GM23338 (cell line): ENCODE data around the gene EIF2D. TPM values are rescaled to one million over a fixed set of nuclear protein-coding genes. Genes with fewer than 3 reads are reported as not detected.
A peak's percentile ranks its signal among the peaks of the same experiment; 100 is the strongest.

Experiments
- ATAC-seq: fragments of 200-7000 bp; cut with Tn5 transposase; 3 replicates; pipeline ENCODE4 v1.9.1; 2020
- DNase-seq: peaks from one replicate; pipeline ENCODE4 v3.0.0-alpha.2; 2015; ENCODE audit warnings: low spot score
- H2AFZ ChIP-seq: fragments of 200-600 bp; sonication (generic); 2 replicates; pipeline ENCODE4 v1.8.0; 2016; ENCODE audit warnings: antibody characterized with exemption, mild to moderate bottlenecking, moderate library complexity
- H3F3A ChIP-seq: fragments of 200-600 bp; sonication (generic); replicated peaks from 2 replicates; pipeline ENCODE4 v1.8.0; 2017; ENCODE audit warnings: antibody characterized with exemption, mixed run types, low read depth
- H3K27ac ChIP-seq: fragments of 200-600 bp; sonication (generic); 2 replicates; pipeline ENCODE4 v1.6.1; 2016; ENCODE audit warnings: low read depth
- H3K27me3 ChIP-seq: fragments of 200-600 bp; sonication (generic); 2 replicates; pipeline ENCODE4 v1.8.0; 2016; ENCODE audit warnings: mild to moderate bottlenecking, mixed run types, moderate library complexity; ENCODE audit not compliant: insufficient read depth
- H3K36me3 ChIP-seq: fragments of 200-600 bp; sonication (generic); 2 replicates; pipeline ENCODE4 v1.8.0; 2016; ENCODE audit warnings: mild to moderate bottlenecking; ENCODE audit not compliant: insufficient read depth
- H3K4me1 ChIP-seq: fragments of 200-600 bp; sonication (generic); 2 replicates; pipeline ENCODE4 v1.8.0; 2016; ENCODE audit warnings: mild to moderate bottlenecking, moderate library complexity; ENCODE audit not compliant: insufficient read depth
- H3K4me2 ChIP-seq: fragments of 200-600 bp; sonication (generic); 2 replicates; pipeline ENCODE4 v1.7.1; 2017; ENCODE audit warnings: mixed run types
- H3K4me3 ChIP-seq: fragments of 200-600 bp; sonication (generic); 2 replicates; pipeline ENCODE4 v1.6.1; 2016; ENCODE audit warnings: mixed run types
- H3K79me2 ChIP-seq: fragments of 200-600 bp; sonication (generic); replicated peaks from 2 replicates; pipeline ENCODE4 v1.8.0; 2017; ENCODE audit warnings: mild to moderate bottlenecking; ENCODE audit not compliant: insufficient read depth
- H3K9me2 ChIP-seq: fragments of 200-600 bp; sonication (generic); 2 replicates; pipeline ENCODE4 v1.8.0; 2017; ENCODE audit not compliant: insufficient read depth
- H4K20me1 ChIP-seq: fragments of 200-600 bp; sonication (generic); replicated peaks from 2 replicates; pipeline ENCODE4 v1.8.0; 2017; ENCODE audit warnings: mild to moderate bottlenecking; ENCODE audit not compliant: insufficient read depth
- H3K27ac Mint-ChIP-seq: 2 replicates; pipeline ENCODE4 v1.8.0; 2020; ENCODE audit warnings: inconsistent platforms, mild to moderate bottlenecking, moderate library complexity, mixed read lengths
- H3K27me3 Mint-ChIP-seq: 3 replicates; pipeline ENCODE4 v1.8.0; 2022; ENCODE audit warnings: low read depth, mild to moderate bottlenecking, moderate library complexity, mixed read lengths, inconsistent platforms; ENCODE audit not compliant: insufficient read depth, poor library complexity
- H3K36me3 Mint-ChIP-seq: 3 replicates; pipeline ENCODE4 v1.8.0; 2021; ENCODE audit warnings: low read depth, mild to moderate bottlenecking, inconsistent platforms, moderate library complexity, mixed read lengths
- H3K4me1 Mint-ChIP-seq: 3 replicates; pipeline ENCODE4 v1.8.0; 2020; ENCODE audit warnings: mild to moderate bottlenecking, inconsistent platforms, mixed read lengths
- H3K4me3 Mint-ChIP-seq: 3 replicates; pipeline ENCODE4 v1.8.0; 2021; ENCODE audit warnings: moderate library complexity, mild to moderate bottlenecking, inconsistent platforms, mixed read lengths
- H3K9me3 Mint-ChIP-seq: 3 replicates; pipeline ENCODE4 v1.8.0; 2020; ENCODE audit warnings: moderate library complexity, mild to moderate bottlenecking, inconsistent platforms, mixed read lengths
- JUNB ChIP-seq: IDR thresholded peaks from one replicate; pipeline ENCODE4 v1.6.1; 2016; ENCODE audit warnings: antibody characterized with exemption; ENCODE audit not compliant: unreplicated experiment
- NANOG ChIP-seq: IDR thresholded peaks from 2 replicates; pipeline ENCODE4 v1.6.1; 2016; ENCODE audit warnings: antibody characterized with exemption, borderline replicate concordance
- POLR2AphosphoS5 ChIP-seq: IDR thresholded peaks from 2 replicates; pipeline ENCODE4 v1.6.1; 2016; ENCODE audit warnings: antibody characterized with exemption, low read depth
- ZNF114 ChIP-seq: fragments of 250-450 bp; sonication (Bioruptor Pico); IDR thresholded peaks from 2 replicates; pipeline ENCODE4 v1.5.0; 2020; ENCODE audit warnings: mild to moderate bottlenecking, moderate library complexity
- polyA plus RNA-seq: library from polyadenylated mRNA; unstranded; fragments of >200 nt; fragmentation: Nextera tagmentation; extraction: Ambion mirVana; gene quantifications from 2 replicates; pipeline ENCODE4 v1.2.1, GENCODE V29; 2016
- total RNA-seq: library from RNA; depleted of rRNA; stranded (reverse); fragments of >200 nt; shearing (Covaris generic); gene quantifications from 2 replicates; pipeline ENCODE4 v1.2.3, GENCODE V29; 2014
- TF ChIP-seq, protein P1 (sequence below): fragments of 250-450 bp; sonication (Bioruptor Pico); IDR thresholded peaks from 2 replicates; pipeline ENCODE4 v1.5.0; 2020; ENCODE audit warnings: mild to moderate bottlenecking, moderate library complexity

The EIF2D gene
- total and polyA plus RNA-seq, 2 experiments from 2014 or later: 25.1 to 34.8 TPM

DNA sequence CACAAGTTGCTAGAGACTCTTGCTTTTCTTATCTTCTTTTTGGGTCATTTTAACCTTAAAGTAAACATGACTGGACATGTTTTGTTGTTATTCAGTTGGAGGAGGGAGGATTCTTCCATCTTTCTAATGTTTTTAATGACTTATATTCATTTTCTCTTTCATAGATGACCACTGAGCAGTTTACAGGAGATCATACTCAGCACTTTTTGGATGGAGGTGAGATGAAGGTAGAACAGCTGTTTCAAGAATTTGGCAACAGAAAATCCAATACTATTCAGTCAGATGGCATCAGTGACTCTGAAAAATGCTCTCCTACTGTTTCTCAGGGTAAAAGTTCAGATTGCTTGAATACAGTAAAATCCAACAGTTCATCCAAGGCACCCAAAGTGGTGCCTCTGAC, 35.0 kb upstream of the EIF2D start (continued):
- TF ChIP-seq ZNF114 (CRISPR knock-in tag): no peak
- TF ChIP-seq JUNB: no peak
- no peak for TF ChIP-seq NANOG

DNA sequence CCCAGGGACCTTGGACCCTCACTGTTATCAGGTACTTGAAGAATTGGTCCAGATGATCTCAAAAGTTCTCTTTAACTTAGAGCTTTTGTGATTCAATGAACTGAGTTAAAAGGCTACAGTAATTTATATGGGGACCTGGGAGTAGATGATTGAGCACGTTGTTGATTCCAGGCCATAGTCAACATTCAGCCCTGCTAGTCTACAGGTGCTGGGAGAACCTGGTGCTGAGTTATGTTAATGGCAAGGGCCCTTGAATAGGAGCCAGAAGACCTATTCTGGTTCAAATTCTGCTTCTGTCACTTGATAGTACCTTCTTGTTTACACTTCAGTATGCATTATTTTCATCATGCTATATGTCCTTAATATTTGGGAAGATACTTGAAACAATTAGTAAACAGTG, 34.2 kb upstream of the EIF2D start:
- Mint-ChIP-seq H3K4me3 (no peak overlapping the region), H3K4me1 (peaks cover 11% of the 10 kb centered on the region; the same call in 2 of the 3 replicates), H3K27me3 (peaks cover 2% of the 10 kb centered on the region), H3K27ac (peak overlapping the region; percentile 10; the same call in 1 of the 2 replicates), H3K36me3 (peaks cover 7% of the 10 kb centered on the region), H3K9me3 (no peaks in the 10 kb centered on the region)
- H3K79me2 ChIP-seq: no peaks in the 10 kb centered on the region
- H4K20me1 ChIP-seq: no peaks in the 10 kb centered on the region
- ATAC-seq (no peak), DNase-seq (no peak)
- H3K4me1 ChIP-seq: peaks cover 5% of the 10 kb centered on the region; the same call in 1 of the 2 replicates
- no peak overlapping the region for H3K27ac ChIP-seq
- no peaks in the 10 kb centered on the region for H3K27me3 ChIP-seq
- H3K4me2 ChIP-seq: no peak overlapping the region
- no peaks in the 10 kb centered on the region for H3K36me3 ChIP-seq
- no peak overlapping the region for H3K4me3 ChIP-seq
- no peaks in the 10 kb centered on the region for H3F3A ChIP-seq
- H2AFZ ChIP-seq: no peak overlapping the region
- TF ChIP-seq, protein P1, sequence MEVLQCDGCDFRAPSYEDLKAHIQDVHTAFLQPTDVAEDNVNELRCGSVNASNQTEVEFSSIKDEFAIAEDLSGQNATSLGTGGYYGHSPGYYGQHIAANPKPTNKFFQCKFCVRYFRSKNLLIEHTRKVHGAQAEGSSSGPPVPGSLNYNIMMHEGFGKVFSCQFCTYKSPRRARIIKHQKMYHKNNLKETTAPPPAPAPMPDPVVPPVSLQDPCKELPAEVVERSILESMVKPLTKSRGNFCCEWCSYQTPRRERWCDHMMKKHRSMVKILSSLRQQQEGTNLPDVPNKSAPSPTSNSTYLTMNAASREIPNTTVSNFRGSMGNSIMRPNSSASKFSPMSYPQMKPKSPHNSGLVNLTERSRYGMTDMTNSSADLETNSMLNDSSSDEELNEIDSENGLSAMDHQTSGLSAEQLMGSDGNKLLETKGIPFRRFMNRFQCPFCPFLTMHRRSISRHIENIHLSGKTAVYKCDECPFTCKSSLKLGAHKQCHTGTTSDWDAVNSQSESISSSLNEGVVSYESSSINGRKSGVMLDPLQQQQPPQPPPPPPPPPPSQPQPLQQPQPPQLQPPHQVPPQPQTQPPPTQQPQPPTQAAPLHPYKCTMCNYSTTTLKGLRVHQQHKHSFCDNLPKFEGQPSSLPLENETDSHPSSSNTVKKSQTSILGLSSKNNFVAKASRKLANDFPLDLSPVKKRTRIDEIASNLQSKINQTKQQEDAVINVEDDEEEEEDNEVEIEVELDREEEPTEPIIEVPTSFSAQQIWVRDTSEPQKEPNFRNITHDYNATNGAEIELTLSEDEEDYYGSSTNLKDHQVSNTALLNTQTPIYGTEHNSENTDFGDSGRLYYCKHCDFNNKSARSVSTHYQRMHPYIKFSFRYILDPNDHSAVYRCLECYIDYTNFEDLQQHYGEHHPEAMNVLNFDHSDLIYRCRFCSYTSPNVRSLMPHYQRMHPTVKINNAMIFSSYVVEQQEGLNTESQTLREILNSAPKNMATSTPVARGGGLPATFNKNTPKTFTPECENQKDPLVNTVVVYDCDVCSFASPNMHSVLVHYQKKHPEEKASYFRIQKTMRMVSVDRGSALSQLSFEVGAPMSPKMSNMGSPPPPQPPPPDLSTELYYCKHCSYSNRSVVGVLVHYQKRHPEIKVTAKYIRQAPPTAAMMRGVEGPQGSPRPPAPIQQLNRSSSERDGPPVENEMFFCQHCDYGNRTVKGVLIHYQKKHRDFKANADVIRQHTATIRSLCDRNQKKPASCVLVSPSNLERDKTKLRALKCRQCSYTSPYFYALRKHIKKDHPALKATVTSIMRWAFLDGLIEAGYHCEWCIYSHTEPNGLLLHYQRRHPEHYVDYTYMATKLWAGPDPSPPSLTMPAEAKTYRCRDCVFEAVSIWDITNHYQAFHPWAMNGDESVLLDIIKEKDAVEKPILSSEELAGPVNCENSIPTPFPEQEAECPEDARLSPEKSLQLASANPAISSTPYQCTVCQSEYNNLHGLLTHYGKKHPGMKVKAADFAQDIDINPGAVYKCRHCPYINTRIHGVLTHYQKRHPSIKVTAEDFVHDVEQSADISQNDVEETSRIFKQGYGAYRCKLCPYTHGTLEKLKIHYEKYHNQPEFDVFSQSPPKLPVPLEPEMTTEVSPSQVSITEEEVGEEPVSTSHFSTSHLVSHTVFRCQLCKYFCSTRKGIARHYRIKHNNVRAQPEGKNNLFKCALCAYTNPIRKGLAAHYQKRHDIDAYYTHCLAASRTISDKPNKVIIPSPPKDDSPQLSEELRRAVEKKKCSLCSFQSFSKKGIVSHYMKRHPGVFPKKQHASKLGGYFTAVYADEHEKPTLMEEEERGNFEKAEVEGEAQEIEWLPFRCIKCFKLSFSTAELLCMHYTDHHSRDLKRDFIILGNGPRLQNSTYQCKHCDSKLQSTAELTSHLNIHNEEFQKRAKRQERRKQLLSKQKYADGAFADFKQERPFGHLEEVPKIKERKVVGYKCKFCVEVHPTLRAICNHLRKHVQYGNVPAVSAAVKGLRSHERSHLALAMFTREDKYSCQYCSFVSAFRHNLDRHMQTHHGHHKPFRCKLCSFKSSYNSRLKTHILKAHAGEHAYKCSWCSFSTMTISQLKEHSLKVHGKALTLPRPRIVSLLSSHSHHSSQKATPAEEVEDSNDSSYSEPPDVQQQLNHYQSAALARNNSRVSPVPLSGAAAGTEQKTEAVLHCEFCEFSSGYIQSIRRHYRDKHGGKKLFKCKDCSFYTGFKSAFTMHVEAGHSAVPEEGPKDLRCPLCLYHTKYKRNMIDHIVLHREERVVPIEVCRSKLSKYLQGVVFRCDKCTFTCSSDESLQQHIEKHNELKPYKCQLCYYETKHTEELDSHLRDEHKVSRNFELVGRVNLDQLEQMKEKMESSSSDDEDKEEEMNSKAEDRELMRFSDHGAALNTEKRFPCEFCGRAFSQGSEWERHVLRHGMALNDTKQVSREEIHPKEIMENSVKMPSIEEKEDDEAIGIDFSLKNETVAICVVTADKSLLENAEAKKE: peak; percentile 16; the same call in 1 of the 2 replicates
- no peak for TF ChIP-seq POLR2AphosphoS5
- H3K9me2 ChIP-seq: 0 out of 2 replicates have a peak, but pooled peaks cover 9% of the 10 kb centered on the region
